GM04503 (cell line): ENCODE measurements around the gene WNK4.

Source experiments
- DNase-seq: peaks from one replicate; pipeline ENCODE4 v3.0.0-alpha.2; 2012; ENCODE audit warnings: low read depth

The WNK4 gene

DNA sequence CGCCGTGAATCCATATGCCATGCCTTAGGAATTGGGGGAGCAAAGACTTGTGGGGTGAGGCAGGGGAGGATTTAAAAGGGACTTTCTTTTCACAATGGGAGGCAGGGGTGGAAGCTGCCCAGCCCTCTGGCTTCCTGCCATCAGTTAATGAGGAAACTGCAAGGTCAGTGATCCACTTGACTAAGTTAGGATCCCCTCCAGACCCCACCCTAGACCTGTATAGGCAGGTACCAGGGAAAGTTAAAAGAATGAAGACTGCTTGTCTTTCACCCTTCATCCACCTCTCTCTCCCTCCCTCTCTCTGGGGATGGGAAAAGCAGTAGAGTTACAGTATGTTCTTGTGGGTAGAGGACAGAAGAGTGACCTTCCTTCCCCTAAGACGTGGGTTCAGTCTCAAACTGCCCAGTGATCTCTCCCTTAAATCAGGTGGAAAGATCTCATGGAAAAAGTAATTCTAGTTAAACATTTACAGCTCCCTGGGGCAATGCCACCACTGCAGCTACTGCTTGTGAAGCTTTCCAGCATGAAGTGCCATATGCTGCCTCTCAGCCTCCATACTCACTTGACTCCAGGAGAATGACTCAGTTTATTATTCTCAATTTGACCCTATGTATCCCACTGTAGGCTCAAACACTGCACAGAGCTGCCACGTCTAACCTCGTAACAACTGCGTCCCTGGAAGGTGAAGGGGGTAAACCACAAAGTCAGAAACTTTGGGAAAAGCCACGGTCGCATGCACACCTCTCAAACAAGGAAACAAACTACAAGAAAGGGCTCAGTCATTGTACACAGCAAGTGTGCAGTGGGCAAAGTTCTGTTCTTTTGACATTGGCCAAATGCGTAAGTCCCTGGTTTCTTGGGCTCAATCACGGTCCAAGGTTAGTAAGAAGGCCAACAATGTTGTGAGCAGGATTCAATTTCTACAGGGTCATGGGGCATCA, 16.9 kb downstream of the WNK4 start:
- no peak for DNase-seq

DNA sequence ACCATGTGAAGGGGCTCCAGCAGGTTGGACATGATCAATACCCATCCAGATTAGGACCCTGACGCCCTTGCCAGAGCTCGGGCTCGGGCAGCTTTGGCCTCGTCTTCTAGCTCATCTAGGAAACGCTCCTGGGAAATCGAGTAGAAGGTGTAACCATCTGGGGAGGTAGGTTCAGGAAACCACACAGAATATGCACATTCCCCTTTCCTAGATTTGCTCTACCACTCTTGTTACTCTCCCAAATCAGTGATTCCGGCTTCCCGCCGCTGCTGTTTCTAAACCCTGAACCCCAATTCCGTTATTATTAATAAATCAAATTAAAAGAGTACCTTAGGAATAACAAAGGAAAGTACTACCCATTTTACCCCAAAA, 17.6 kb downstream of the WNK4 start:
- no peak for DNase-seq

DNA sequence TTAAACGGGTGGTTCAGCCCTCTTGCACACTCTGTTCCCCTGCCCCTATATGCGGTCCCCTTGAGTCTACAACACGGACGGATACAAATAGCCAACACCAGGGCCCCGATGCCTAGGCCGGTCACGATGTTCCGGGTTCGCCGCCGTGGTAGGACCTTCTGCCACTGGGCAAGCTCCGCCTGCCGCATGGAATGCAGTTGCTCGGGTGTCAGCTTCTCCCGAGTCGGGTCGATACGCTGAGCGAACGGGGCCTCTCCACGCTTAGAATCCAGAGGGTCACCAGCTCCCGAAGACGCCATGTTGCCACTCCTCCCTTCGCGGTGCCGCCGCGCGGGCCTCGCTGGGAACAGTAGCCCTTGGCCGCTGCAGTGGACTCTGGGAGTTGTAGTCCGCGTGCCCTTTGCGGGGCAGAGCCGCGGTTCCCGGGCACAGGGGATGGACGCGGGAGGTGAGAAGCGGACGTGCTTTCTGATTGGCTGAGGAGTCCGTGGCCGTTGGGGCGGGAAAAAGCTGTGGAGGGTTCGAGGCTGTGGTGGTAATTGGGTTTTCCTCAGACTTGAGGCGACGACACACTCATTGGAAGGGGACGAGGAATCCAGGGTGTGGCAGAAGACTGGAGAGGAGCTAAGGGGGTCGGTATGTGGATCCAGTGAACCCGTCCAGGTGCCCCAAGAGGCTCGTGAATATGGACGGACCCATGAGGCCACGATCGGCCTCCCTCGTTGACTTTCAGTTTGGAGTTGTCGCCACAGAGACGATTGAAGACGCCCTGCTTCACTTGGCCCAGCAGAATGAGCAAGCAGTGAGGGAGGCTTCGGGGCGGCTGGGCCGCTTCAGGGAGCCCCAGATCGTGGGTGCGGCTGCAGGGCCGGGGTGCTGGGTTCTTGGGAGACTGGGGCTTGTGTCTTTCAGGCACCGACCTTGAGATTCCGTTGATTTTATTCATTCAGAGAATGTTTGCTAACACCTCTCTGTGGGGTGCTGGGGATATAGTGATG, 18.3 kb downstream of the WNK4 start, which contains the start of the genes CNTD1 and COA3:
Gene CNTD1 (plus strand): TSS at position 479 of the 998 bp plus-strand sequence. CDS start 207 bp downstream, at position 686.
Gene COA3 (minus strand): TSS at position 322 of the 998 bp plus-strand sequence. CDS start 23 bp downstream, at position 299.
- DNase-seq, result peak; percentile 47

DNA sequence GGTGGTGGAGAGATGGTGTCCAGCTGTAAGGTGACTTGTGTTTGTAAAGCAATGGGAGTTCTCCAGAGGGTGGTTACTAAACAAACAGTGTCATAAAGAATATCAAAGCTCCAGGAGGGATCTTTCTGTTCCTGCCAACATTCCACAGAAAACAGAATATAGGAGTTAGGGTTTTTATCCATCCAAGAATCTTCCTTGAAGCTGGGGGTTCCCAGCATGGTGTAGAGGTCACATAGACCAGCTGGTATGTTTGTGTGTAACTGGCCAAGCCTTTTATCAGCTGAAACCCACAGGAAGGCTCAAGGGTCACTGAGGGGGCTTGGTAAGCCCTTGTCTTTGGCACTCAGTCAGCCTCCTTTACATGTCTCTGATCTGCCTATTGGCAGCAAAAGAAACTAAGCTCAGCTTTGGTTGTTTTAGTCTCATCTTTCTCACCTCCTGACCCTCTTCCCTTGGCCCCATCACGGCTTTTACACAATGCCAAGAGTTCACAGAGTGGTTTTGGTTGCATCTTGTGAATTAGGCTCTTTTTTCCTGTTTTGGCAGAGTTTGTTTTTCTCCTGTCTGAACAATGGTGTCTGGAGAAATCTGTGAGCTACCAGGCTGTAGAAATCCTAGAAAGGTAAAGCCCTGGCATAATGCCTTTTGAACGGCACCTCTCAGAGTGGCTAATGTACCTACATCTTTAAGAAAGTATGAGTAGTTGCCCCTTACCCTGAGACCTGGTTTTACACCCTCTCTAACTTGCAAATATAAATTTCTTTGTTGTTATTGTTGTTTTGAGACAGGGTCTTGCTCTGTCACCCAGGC, 22.9 kb downstream of the WNK4 start:
- DNase-seq, result no peak

DNA sequence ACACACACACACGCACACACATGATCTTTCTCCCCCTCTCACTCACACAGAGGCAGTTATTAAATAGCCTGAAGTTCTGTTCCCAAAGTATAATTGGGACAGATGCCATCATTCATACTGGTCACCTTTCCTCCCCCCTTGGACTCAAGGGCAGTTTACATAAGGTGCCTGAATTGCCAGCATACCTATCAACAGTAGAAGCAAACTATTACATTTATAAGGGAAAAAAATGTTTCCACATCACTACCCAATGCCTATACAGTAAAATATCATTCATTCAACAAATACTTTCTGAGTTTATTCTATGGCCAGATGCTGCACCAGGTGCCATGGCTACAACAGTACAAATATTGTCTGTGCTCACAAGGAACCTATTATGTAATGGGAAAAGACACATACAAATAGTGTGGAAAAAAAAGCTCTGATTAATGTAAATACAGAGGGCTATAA, 24.5 kb downstream of the WNK4 start:
- DNase-seq, result no peak

DNA sequence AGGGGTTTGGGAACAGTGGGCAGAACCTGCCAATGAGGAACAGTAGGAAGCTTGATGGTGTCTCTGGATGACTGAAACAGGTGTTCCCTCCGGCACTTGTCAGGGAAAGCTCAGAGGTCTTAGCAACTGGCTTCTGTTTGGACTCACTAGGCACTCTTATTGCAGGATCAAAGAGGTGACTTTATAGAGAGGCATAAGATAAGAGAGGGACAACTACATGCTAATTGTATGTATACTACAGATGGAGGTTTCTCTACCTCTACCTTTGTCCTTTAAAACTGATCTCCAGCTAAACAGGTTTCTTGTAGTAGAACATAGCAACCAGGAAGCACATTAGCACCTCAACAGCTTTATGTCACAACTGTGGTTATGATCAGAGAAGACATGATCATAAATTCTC, 25.8 kb downstream of the WNK4 start:
- no peak for DNase-seq

DNA sequence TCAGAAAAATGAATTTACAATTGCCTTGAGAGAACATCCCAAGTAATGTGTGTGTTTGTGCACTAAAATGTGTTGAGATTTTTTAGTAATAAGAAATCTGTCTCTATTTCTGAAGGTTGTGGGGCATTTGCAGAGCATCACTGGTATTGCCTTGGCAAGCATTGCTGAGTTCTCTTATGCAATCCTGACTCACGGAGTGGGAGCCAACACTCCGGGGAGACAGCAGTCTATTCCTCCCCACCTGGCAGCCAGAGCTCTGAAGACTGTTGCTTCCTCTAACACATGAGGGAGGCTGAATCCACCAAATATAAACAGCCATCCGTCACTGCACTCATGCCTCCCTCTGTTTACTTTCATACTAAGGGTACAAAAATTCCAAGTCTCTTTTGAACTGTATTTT, 28.8 kb downstream of the WNK4 start:
- DNase-seq, result peak; percentile 73

DNA sequence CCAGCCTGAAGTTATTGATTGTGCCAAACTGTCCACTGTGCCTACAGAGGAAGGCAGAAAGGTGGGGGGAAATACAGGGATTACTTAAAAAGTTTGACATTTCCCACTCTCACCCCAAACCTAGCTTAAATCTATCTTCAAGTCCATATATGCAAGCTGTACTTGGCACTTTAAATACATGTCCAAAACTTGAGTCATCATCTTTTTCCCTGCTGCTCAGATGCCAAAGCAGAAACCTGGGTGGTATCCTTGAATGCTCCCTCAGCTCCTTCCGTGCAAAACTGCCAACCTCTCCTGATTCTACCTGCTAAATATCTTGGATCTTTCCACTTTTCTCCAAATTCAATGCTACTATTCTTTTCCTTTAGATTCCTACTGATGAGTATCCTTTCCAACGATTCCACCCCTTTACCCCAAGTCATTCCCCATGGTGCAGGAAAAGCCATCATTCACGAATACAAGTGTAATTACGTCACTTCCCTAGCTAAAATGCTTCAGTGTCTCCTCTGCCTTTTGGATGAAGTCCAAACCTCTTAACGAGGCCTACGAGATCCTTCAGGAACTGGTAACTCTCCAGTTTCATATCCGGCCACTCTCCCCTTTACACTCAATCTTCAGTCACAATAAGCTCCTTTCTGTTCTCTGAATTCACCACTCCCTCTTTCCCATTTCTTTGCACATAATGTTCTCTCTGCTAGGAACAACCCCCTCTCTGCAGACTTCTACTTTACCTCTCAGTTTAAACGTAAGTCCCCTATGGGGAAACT, 34.4 kb downstream of the WNK4 start:
- peak; percentile 85 for DNase-seq

DNA sequence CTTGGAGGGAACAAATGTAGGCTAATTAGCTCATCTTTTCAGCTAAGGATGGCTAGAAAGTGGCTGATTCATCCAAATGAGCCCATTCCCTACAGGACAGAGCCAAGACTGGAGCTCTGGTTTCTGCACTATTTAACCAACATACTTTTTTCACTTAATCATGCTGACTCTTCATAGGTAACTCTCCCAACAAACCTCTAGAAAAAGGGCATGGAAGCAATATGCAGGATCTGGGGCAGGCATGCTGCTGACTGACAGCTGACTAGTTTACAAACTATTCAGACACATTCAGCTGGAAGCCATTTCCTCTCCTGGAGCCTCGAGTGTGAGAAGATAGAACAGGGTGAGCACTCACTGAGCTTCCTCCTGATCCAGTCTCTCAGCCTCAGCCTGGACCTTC, 37.5 kb downstream of the WNK4 start:
- DNase-seq, result no peak

DNA sequence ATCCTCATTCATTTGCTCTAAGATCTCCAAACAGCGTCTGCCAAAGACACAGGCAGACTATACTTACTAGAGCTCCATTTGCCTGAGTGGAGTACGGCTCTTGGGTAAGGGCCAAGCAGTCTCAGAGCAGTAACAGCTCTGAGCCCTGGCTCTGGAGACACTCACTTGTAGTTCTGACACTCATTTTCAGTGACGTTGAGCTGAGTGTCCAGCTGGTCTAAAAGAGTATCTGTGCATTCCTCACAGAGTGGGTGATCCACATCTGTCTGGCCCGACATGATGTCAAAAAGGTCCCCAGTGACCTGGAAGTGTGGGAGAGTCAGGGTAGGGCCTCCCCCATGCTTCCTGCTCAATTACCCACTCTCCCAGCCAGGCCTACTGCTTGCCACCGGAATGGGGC, 38.0 kb downstream of the WNK4 start:
- DNase-seq, result no peak

DNA sequence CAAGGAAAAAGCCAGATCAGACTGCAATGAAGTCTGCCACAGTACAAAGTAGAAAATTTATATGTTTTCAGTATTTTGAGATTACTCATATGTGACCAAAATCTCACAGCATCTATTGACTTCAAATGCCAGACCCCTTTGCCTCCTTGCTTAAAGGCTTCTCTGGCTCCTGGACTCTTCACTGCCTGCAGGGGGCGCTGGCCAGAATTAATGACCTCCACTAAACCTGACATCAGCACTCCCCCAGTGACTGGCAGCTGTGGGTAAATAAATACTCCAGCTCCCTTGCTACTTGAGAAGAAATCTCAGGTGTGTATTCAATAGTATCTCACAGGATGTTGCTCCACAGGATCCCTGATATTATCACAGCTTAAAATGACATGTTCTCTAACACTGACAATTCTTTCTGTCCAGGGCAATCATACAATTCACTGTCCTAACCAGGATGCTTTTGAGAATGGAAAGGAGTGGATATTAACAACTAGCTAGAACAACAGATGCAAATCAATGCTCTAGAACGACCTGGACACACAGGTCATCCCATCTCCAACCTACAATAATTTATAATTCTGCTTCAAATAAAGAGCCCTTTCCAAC, 39.6 kb downstream of the WNK4 start:
- no peak for DNase-seq

DNA sequence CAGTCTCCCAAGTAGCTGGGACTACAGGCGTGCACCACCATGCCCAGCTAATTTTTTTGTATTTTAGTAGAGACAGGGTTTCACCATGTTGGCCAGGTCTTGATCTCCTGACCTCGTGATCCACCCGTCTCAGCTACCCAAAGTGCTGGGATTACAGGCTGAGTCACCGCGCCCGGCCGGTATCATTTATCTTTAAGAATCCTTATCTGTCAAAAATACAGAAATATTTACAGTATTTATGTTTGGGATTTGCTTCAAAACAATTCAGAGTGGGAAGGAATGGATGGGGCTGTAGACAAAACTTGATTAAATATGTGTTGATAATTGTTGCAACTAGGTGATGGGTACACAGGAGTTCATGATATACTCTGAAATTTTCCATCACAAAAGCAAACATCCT, 40.8 kb downstream of the WNK4 start:
- no peak for DNase-seq

DNA sequence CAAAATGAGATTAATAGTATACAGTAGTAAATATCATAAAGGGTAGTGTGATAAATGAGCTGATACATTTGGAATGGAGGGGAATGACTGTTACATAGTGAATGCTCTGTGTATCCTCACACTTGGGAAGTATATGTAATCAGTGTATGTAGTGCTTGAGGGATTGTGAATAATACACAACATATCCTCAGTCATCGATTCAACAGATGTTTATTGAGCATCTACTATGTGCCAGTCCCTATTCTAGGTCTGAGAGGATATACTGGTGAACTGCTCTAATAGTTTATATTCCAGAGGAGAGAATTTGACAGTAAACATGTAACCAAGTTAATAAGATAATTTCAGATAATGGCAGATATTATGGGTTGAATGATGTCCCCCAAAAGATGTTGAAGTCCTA, 47.1 kb downstream of the WNK4 start:
- DNase-seq, result no peak

DNA sequence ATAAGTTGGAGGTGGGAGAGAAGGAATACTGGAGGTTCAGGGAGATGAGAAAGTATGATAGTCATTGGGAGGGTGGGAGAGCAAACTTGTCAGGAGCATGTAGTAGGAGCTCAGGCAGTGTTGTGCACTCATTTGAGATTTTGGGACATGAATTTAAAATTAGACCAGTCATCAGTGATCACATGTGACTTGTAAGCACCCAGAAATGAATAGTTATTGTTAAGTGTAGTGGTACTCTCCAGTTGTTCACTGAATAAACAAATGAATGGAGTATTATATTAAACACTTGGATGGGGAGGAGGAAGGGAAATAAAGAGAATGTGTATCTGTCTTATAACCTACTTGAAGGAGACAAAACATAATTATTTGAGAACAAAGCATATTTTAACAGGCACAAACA, 50.6 kb downstream of the WNK4 start:
- DNase-seq, result no peak

DNA sequence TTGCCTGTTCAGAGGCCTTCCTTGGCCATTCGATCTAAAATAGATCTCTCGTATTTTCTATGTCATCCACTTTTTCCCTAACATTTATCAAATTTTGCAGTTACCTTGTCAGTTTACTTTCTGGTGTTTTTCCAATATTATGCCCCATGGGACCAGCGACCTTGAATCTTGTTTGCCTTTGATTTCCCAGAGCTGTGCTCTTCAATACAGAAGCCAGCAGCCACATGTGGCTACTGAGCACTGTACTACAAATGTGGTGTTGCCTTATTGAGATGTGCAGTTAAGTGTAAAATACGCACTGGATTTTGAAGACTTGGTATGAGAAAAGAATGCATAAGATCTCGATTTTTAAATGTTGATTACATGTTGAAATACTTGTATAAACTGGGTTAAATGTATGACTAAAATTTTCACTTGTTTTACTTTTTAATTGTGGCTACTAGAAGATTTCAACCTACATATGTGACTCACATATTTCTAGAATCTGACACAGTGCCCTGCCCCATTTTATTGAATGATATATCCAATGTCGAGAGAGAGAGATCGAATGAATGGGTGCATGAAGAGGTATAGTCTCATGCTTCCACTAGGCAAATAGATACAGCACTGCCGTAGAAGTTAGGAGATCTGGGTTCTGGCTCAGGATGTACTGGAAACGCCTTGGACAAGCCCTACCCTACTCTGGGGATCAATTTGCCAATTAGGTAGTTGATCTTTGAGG, 52.0 kb downstream of the WNK4 start:
- no peak for DNase-seq

DNA sequence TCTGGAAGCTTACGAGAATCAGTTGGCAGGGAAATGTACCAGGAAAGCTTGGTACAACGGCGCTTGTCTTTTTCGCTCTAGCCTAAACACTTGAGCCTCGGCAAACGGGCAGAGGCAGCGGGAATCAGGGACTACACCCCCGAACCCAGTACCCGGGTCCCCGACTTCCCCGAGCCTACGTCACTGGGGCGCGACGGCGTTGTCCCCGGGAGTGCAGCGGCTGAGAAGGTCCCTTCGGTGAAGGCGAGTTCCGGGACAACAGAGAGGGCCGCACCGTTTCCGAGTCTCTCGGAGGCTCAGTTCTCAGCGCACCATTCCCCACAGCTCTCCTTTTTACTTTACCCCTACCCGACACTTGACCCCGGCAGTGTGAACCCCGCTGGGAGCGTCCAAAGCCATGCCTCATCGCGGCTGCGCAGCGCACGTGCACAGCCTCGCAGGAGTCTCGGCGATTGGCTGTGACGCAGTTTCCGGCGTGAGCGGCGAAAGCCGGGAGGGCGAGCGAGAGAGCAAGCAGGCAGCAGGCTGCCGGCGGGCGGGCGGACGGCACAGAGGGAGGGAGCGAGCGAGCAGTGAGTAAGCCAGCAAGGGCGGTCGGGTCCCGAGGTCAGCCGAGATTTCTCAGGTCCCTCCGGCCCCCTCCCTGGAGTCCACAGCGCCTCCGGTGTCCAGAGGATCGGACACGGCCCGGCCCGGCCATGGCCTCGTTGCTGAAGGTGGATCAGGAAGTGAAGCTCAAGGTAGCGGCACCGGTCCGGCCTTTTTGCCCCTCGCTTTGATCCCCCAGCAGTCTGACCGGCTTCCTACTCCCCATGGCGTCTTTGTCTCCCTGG, 52.7 kb downstream of the WNK4 start, which contains the start of gene PSME3:
Gene PSME3 (plus strand): TSS at position 464 of the 833 bp plus-strand sequence. CDS start 235 bp downstream, at position 699.
- peak; percentile 68 for DNase-seq

DNA sequence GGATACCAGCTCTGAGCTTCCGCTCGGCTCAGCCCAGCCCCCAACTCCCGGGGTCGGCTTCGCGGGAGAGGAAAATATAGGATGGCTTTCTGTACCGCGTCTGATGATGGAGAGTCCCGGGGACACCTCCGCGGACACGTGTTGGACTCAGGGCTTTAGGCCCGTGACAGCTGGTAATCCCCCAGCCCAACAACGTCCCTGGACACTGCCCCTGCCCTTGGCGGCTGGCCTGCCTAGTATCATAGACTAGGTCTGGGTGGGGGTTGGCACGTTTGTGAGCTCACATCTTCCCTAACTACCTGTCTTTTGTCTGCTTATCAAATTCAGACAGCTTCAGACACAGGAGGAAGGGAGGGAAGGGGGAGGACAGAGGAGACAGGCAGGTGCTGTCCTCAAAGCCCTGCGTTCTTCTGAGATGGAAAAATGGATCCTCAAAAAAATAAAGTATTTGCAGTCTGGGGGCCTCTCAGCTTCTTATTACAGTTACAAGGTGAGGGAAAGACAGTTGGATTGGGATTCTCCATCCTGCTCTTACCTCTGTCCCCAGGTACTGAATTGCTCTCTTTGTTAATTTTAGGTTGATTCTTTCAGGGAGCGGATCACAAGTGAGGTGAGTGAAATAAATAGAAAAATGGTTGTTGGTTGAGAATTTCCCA, 53.5 kb downstream of the WNK4 start:
- DNase-seq, result no peak

DNA sequence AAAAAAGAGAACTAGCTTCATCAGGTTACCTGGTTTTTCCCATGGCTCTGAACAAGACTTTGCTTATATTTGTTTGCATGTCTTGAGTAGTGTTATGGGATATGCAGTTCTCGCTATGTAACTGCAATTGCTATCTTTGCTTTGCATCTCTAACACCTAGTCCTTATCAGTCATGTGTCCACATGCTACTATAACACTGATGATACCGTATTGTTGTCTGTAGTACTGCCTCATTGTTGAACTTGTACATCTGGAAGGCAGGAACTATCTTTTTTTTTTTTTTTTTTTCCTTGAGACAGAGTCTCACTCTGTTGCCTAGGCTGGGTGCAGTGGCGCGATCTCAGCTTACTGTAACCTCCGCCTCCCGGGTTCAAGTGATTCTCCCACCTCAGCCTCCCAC, 55.3 kb downstream of the WNK4 start:
- DNase-seq, result no peak
